ENCODE results near the gene PPM1E. TPM values are rescaled to one million over a fixed set of nuclear protein-coding genes. Genes with fewer than 3 reads are reported as not detected.

Gene PPM1E
- total RNA-seq, 1 donor from 2014 or later = 55.1 TPM

Small RNA genes within 50 kb of the gene (small RNA-seq; reads per million reads assigned to genes)
- gene AC025521.1 (not detected), gene RF00017 (not detected), gene RNU6-518P (not detected)

Other genes starting within 250 kb of the PPM1E start
- gene MTMR4, start 241.2 kb upstream of the PPM1E start, total RNA-seq = 119 TPM
- gene TEX14, start 63.8 kb upstream of the PPM1E start, total RNA-seq = 0.31 TPM
- 42.6 TPM for gene RAD51C, start 63.3 kb upstream of the PPM1E start, total RNA-seq